Erythroblast (primary cell): ENCODE measurements around the gene FAH.

Experiments
- DNase-seq, 2 experiments: peaks; one replicate each; lab custom pipeline; 2025; lab: John Stamatoyannopoulos, UW
- GATA1 ChIP-seq: IDR thresholded peaks from 2 replicates; pipeline ENCODE4 v1.6.1; 2011; ENCODE audit warnings: low read depth, mild to moderate bottlenecking, control low read depth, low read length, moderate library complexity
- POLR2A ChIP-seq: IDR thresholded peaks from 2 replicates; pipeline ENCODE4 v1.6.1; 2011; ENCODE audit warnings: mild to moderate bottlenecking, low read length

The FAH gene

DNA sequence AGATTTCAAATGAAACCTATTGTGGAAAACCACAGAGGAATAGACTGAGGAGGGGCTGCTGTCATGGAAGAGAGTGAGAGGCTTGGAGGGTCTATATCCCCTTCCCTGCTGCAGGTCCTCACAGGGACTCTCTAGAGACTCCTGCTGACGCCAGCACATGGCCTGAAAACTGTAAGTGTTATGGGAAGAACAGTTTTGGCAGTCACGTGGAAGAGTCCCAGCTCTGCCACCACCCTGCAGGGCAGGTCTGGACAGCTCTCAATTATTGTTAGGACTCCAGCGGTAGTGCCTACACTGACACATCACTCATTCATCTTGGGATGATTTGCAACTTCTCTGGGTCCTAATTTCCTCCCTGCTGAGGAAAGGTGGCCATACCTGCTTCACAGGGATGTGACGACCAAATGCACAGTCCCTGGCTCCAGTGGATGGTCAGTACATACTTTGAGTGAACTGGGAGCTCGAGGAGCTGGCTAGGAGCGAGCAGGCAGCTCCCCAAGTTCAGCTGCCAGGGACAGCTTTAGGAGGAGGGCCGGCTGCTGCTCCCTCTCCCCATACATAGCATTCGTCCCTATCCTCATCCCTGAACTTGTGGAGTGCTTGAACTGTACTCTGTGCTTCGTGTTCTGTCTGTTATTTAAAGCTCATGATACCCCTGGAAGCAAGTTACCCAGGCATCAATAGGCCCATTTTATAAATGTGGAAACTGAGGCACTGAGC is 50.0 kb downstream of the FAH start:
- TF ChIP-seq POLR2A: no peak
- no peak for TF ChIP-seq GATA1
- DNase-seq: no peak

DNA sequence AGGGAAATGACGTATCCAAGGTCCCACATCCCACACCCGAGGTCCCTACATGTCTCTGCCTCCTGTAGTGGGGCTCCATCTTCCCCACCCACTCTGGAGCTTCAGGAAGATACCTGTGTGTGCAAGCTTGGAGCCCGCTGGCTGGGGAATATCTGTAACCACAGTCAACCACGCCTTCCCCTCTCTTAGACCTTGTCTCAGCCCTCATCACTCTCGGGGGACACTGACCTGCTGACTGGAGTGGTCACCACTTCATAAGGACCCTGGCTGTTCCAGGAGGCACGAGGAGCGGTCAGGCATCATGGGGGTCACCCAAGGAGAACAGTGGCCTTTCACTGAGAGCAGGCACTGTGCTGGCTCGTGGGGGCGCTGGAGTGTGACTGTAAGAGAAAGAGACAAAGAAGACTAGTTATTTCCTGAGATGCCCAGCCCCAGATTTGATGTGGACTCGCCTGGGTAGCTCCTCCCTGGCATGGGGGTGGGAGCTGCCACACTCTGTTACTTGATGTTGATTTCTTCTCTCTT is 50.6 kb downstream of the FAH start:
- no peak for DNase-seq
- TF ChIP-seq POLR2A (no peak), GATA1 (no peak)

DNA sequence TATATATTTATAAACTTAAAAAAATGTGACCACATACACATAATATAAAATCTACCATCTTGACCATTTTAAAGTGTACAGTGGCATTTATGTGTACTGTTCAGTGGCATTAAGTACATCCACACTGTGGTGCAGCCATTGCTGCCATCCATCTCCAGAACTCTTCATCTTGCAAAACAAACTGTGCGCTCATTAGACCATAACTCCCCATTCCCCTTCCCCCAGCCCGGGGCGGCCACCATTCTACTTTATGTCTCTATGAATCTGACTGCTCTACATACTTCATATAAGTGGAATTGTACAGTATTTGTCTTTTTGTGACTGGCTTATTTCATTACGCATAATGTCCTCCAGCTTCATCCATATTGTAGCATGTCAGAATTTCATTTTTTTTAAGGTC is 51.4 kb downstream of the FAH start:
- TF ChIP-seq GATA1: no peak
- TF ChIP-seq POLR2A: no peak
- DNase-seq: no peak

DNA sequence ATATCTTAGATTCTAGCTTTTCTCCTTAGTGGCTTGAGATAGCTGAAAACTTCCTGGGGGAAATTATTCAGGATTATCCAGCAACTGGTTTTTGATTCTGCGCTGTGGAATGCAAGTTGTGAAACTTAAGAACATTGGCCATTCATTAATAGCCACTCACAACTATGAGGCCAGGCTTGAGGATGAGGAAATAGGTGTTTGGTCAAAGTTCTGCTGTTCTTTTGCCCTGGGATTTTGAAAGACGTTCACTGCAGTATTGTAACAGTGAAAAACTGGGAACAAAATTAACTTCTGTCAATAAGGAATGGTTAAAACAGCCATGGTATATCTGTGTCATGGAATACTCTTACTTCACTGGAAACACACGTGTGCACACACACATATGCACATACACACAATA is 55.1 kb downstream of the FAH start:
- TF ChIP-seq GATA1: no peak
- no peak for TF ChIP-seq POLR2A
- no peak for DNase-seq

DNA sequence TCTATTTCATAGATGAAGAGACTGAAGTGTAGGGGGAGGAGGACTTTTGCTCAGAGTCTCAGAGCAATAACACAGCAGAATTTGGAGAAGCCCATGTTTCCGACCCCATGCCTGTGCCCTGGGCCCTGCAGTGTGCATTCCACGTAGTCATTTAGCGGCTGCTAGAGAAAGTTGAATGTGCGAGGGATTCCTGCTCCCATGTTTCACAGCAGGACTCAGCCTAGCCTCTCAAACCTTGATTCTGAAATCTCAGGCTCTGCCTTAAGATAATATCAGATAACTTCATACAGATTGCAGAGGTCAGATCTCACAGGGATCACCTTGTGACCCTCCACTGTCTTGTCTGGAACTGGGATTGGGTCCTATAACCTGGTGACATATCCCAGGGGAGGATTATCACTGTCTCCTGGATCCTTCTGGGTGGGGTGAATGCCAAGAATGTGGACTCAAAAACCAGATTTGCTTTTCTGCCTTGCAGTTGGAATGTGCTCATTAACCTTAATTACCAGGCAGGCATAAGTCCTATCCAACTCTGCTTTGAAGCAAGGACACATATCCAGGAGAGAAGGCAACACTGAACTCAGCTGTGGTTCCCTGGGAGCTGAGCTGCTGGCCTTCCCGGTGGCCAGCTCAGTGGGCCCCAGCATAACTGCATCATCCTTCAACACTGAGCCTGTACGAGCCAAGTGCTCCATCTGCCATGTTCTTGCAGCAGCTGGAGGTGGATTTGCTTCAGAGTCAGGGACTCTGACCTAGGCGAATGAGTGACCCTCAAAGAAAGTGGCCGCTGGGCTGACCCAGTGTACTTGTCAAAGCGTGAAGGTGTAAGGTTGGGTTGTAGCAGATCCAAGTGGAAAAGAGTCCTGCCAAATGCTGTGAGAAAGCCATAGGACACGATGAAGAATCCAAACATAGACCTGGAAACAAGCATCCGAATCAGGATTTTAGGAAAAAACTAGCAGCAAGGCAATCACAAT is 56.2 kb downstream of the FAH start:
- DNase-seq: no peak
- TF ChIP-seq POLR2A (no peak), GATA1 (no peak)

DNA sequence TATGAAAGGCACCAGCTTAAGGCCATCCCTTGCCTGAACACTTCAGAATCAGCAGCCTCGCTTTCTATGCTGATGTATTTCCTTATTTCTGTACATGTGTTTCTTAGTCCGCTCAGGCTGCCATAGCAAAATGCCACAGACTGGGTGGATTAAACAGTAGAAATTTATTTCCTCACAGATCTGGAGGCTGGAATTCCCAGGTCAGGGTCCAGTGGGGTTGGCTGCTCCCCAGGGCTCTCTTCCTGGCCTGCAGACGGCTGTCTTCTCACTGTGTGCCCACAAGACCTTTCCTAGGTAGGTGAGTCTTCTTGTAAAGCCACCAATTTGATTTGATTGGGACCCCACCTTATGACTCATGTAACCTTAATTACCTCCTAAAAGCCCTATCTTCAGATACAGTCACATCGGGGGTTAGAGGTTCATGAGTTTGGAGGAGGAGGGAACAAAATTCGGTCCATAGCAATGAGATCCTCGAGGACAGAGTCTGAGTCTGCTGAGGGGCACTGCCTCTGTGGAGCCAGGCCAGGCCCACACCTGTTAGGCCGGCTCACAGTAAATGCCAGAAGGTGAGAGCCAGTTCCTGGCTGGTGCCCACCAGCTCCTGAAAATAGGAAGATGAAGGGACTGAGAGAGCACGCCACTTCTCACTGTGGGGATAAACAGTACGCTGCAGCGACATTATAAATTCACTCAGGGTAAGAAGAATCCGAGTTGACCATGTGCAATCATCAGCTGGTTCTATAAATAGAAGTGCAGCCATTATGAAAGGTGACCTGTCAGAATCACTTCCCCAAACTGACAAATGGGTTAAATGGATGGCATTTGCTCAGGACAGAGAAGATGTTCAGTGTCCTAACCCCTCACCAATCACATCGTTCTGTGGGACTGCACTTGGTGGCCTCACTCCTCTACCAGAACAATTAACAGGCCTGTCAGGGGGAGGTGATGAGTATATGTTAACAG is 58.1 kb downstream of the FAH start:
- TF ChIP-seq GATA1 (no peak), POLR2A (no peak)
- DNase-seq: no peak

DNA sequence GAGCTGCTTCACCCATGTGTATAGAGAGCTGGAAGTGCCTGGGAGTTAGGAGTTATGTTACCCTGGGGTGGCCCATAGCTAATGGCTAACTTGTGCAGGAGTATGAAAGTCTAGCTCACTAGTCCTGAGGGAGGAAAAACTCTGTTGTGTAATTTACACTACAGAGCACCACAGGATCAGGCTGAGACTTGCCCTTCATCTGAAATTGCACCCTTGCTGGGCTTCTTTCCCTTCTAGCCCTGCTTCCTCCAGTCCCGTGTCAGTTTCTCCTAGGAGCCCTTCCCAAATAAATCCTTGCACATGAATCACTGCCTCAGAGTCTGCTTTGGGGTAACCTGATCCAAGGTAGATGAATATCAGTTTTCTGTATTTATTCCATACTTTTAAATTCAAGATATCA is 59.2 kb downstream of the FAH start:
- TF ChIP-seq POLR2A (no peak), GATA1 (no peak)
- no peak for DNase-seq

DNA sequence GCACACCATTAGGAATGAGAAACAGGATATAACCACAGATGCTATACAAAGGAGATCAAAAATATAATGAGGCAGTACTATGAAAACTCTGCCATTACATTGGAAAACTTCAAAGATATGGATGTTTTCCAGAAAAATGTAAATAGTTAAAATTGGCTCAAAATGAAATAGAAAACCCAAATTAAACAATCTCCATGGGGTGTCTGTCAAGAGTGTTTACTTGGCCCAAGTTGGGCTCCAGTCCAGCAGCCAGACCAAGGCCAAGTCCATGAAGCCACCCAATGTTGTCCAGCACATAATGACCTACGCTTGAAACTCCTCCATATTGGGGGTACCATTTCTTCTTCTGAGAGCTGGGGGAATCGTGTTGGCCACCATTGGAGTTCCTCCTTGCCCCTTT is 62.1 kb downstream of the FAH start:
- TF ChIP-seq GATA1 (no peak), POLR2A (no peak)
- DNase-seq: no peak

DNA sequence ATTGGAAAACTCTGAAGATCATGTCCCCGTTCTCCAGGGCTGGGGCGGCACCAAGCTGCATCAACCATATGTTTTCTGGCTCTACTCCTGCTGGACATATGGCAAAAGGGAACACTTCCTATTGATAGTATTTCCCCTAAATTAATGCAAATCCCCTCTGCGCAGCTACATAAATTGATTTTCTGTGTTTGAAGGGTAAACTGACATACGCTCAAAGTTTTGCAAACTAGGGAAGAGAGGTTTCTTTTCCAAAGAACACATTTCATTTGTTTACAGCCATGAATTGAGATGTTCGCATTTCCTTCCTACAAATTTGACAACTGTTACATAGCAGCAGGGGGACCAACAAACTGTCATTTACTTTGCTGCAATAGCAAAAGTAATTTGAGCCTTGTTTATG is 63.3 kb downstream of the FAH start:
- TF ChIP-seq GATA1: no peak
- TF ChIP-seq POLR2A: no peak
- no peak for DNase-seq

DNA sequence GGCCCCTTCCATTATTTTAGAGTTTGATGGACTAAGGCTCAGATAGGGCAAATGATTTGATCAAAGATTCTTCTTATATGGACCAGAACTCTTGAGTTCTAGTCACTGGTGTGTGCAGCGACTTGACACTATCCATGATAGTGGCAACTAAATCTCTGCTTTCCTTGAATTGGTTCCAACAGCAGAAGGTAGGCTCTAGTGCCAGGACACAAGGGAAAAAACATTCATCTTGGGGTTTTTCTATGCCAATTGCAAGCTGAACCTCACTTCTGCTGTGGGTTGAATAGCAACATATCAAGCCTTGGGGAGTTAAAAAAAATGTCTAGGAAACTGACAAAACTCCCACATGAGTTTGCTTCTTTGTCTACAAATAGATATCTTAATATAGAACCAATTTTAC is 64.1 kb downstream of the FAH start:
- TF ChIP-seq GATA1 (no peak), POLR2A (no peak)
- no peak for DNase-seq

DNA sequence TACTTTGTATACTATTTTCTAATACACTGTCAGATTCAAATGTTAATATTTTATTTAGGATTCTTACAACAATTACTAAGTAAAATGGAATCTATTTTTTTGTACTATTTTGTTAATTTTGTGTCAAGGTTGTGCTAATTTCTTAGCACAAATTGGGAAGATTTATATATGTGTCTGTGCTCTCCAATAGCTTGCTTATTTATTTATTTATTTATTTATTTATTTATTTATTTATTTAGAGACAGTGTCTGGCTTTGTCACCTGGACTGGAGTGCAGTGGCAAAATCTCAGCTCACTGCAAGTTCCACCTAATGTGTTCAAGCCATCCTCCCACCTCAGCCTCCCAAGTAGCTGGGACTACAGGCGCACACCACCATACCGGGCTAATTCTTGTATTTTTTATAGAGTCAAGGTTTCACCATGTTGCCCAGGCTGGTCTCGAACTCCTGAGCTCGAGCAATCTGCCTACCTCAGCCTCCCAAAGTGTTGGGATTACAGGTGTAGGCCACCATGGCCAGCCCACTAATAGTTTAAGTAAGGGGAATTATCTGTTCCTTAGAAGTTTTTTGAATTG is 64.6 kb downstream of the FAH start:
- DNase-seq: no peak
- no peak for TF ChIP-seq GATA1
- TF ChIP-seq POLR2A: no peak

DNA sequence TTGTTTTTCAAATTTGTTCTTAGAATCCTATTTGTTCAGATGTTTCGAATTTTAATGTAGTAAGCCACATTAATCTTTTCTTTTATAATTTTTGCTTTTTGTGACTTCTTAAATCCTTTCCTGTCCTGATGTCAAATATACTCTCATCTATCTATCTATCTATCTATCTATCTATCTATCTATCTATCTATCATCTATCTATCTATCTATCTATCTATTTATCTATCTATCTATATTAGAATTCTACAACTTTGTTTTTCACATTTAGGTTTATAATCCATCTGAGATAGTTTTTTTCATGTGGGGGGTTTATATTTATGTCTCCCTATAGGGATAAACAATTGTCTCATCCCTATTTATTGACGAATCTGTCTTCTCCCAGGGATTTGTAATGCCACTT is 67.2 kb downstream of the FAH start:
- TF ChIP-seq GATA1 (no peak), POLR2A (no peak)
- no peak for DNase-seq
